Parathyroid adenoma (tissue), 2 donors: ENCODE results near the gene FYN.

Experiments used
- H2AFZ ChIP-seq: fragments of 300-600 bp; sonication (generic); one replicate; pipeline ENCODE4 v1.7.0; 2017; ENCODE audit warnings: antibody characterized with exemption, mild to moderate bottlenecking
- H3K27ac ChIP-seq: fragments of 300-600 bp; sonication (generic); one replicate; pipeline ENCODE4 v1.7.0; 2017
- H3K27me3 ChIP-seq: fragments of 300-600 bp; sonication (generic); one replicate; pipeline ENCODE4 v1.7.0; 2017; ENCODE audit warnings: low read length; ENCODE audit not compliant: control insufficient read depth, insufficient read depth
- H3K36me3 ChIP-seq: fragments of 300-600 bp; sonication (generic); one replicate; pipeline ENCODE4 v1.7.0; 2017; ENCODE audit warnings: low read length; ENCODE audit not compliant: control insufficient read depth, insufficient read depth
- H3K4me1 ChIP-seq: fragments of 300-600 bp; sonication (generic); one replicate; pipeline ENCODE4 v1.7.0; 2017; ENCODE audit warnings: control low read depth
- H3K4me2 ChIP-seq: fragments of 300-600 bp; sonication (generic); one replicate; pipeline ENCODE4 v1.7.0; 2017; ENCODE audit warnings: low read length
- H3K4me3 ChIP-seq: fragments of 300-600 bp; sonication (generic); one replicate; pipeline ENCODE4 v1.7.0; 2017; ENCODE audit warnings: low read depth, low read length
- H3K79me2 ChIP-seq: fragments of 300-600 bp; sonication (generic); one replicate; pipeline ENCODE4 v1.7.0; 2017; ENCODE audit warnings: control low read depth
- H3K9ac ChIP-seq: fragments of 300-600 bp; sonication (generic); one replicate; pipeline ENCODE4 v1.7.0; 2017; ENCODE audit warnings: mild to moderate bottlenecking
- H3K9me3 ChIP-seq: fragments of 300-600 bp; sonication (generic); one replicate; pipeline ENCODE4 v1.7.0; 2017; ENCODE audit warnings: low read length; ENCODE audit not compliant: control insufficient read depth
- TF ChIP-seq, protein P1 (sequence below): fragments of 300-600 bp; sonication (generic); IDR thresholded peaks from one replicate; pipeline ENCODE4 v1.7.0; 2017; ENCODE audit warnings: antibody characterized with exemption, mild to moderate bottlenecking
- donor health status: primary hyperparathyroidism.

FYN gene

DNA sequence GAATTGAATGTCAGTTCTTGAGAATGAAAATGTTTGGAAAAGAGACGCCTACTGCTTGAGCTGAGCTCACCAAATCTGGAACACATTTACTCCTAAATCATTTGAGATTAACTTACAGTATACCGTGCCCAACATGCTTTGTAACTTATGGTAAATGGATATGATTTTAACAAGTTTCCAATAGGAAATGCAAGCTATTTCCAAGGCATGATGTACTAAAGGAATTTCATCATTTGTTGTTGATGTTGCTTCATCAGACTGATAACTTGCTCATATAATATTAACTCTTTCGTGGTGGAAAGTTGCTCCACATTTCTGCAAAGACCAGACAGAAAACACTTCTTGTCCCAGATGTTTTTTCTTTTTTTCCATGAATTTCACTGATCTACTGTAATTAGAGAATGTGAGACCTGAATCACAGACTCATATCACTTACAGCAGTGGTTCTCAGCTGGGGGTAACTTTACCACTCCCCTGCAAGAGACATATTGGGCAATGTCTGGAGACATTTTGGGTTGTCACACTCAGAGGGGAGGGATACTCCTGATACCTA lies 151.0 kb downstream of the FYN start:
- Histone ChIP-seq H3K9ac (no peak overlapping the region), H3K9me3 (no peaks in the 10 kb centered on the region), H3K79me2 (peaks cover 17% of the 10 kb centered on the region), H3K36me3 (no peaks in the 10 kb centered on the region), H3K27me3 (no peaks in the 10 kb centered on the region), H2AFZ (no peak overlapping the region), H3K4me1 (no peaks in the 10 kb centered on the region), H3K4me2 (no peak overlapping the region), H3K27ac (no peak overlapping the region), H3K4me3 (no peak overlapping the region)
- TF ChIP-seq, protein P1, sequence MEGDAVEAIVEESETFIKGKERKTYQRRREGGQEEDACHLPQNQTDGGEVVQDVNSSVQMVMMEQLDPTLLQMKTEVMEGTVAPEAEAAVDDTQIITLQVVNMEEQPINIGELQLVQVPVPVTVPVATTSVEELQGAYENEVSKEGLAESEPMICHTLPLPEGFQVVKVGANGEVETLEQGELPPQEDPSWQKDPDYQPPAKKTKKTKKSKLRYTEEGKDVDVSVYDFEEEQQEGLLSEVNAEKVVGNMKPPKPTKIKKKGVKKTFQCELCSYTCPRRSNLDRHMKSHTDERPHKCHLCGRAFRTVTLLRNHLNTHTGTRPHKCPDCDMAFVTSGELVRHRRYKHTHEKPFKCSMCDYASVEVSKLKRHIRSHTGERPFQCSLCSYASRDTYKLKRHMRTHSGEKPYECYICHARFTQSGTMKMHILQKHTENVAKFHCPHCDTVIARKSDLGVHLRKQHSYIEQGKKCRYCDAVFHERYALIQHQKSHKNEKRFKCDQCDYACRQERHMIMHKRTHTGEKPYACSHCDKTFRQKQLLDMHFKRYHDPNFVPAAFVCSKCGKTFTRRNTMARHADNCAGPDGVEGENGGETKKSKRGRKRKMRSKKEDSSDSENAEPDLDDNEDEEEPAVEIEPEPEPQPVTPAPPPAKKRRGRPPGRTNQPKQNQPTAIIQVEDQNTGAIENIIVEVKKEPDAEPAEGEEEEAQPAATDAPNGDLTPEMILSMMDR, result no peak

GRCh38 chr6:111721753-111722154 lies 151.5 kb downstream of the FYN start:
- no peak overlapping the region for H2AFZ ChIP-seq
- H3K9ac ChIP-seq, result no peak overlapping the region
- no peaks in the 10 kb centered on the region for H3K9me3 ChIP-seq
- H3K79me2 ChIP-seq, result peaks cover 12% of the 10 kb centered on the region
- no peaks in the 10 kb centered on the region for H3K27me3 ChIP-seq
- H3K4me3 ChIP-seq, result no peak overlapping the region
- no peaks in the 10 kb centered on the region for H3K36me3 ChIP-seq
- H3K27ac ChIP-seq, result no peak overlapping the region
- no peaks in the 10 kb centered on the region for H3K4me1 ChIP-seq
- TF ChIP-seq, protein P1, result peak; percentile 63
- H3K4me2 ChIP-seq, result no peak overlapping the region

- Histone ChIP-seq H3K27me3 (no peaks in the 10 kb centered on the region), H3K9ac (no peak overlapping the region), H3K79me2 (peaks cover 11% of the 10 kb centered on the region), H2AFZ (no peak overlapping the region), H3K9me3 (no peaks in the 10 kb centered on the region), H3K4me2 (no peak overlapping the region), H3K4me1 (no peaks in the 10 kb centered on the region), H3K36me3 (no peaks in the 10 kb centered on the region), H3K4me3 (no peak overlapping the region), H3K27ac (peak overlapping the region; percentile 42)
- TF ChIP-seq, protein P1, result no peak
Observed at GRCh38 chr6:111720931-111721496, 152.2 kb downstream of the FYN start.

GRCh38 chr6:111718990-111719389 lies 154.3 kb downstream of the FYN start:
- Histone ChIP-seq H3K4me2 (no peak overlapping the region), H3K9ac (no peak overlapping the region), H3K4me1 (no peaks in the 10 kb centered on the region), H3K27me3 (no peaks in the 10 kb centered on the region), H2AFZ (no peak overlapping the region), H3K27ac (no peak overlapping the region), H3K79me2 (peaks cover 2% of the 10 kb centered on the region), H3K36me3 (no peaks in the 10 kb centered on the region), H3K4me3 (no peak overlapping the region), H3K9me3 (no peaks in the 10 kb centered on the region)
- TF ChIP-seq, protein P1, result no peak

- no peaks in the 10 kb centered on the region for H3K27me3 ChIP-seq
- no peak overlapping the region for H3K27ac ChIP-seq
- no peaks in the 10 kb centered on the region for H3K36me3 ChIP-seq
- no peaks in the 10 kb centered on the region for H3K4me1 ChIP-seq
- H3K4me3 ChIP-seq, result no peak overlapping the region
- peaks cover 2% of the 10 kb centered on the region for H3K79me2 ChIP-seq
- TF ChIP-seq, protein P1, result no peak
- no peak overlapping the region for H2AFZ ChIP-seq
- no peak overlapping the region for H3K4me2 ChIP-seq
- no peaks in the 10 kb centered on the region for H3K9me3 ChIP-seq
- no peak overlapping the region for H3K9ac ChIP-seq
Observed at GRCh38 chr6:111718326-111718725, 154.9 kb downstream of the FYN start.
